Hematopoietic multipotent progenitor cell treated with erythropoietin and hydrocortisone succinate and interleukin-3 and kit ligand, for 4 days (in vitro differentiated cells): Measurements from ENCODE around the gene ACBD4.

ENCODE experiments used
- DNase-seq: peaks from one replicate; pipeline ENCODE4 v3.0.0-alpha.2; 2015

ACBD4 gene

GRCh38 chr17:45135192-45135977 is at the start of gene ACBD4:
TSS of gene ACBD4 (plus strand) at chr17:45135687. CDS start at chr17:45136145, 458 bp downstream.
- peak; percentile 99 for DNase-seq

- DNase-seq, result no peak
Observed at GRCh38 chr17:45086391-45086790, 49.1 kb upstream of the ACBD4 start.

- no peak for DNase-seq
Observed at GRCh38 chr17:45086865-45087503, 48.5 kb upstream of the ACBD4 start.

GRCh38 chr17:45087504-45087975 is 47.9 kb upstream of the ACBD4 start:
- no peak for DNase-seq

- no peak for DNase-seq
Observed at GRCh38 chr17:45087978-45088377, 47.5 kb upstream of the ACBD4 start.

GRCh38 chr17:45088741-45089140 is 46.7 kb upstream of the ACBD4 start:
- no peak for DNase-seq

- DNase-seq, result no peak
Observed at GRCh38 chr17:45090711-45091110, 44.8 kb upstream of the ACBD4 start.

GRCh38 chr17:45091778-45092425 is 43.6 kb upstream of the ACBD4 start:
- DNase-seq, result no peak

GRCh38 chr17:45092911-45093430 is 42.5 kb upstream of the ACBD4 start:
- no peak for DNase-seq

- DNase-seq, result no peak
Observed at GRCh38 chr17:45093444-45094110, 41.9 kb upstream of the ACBD4 start.

- peak; percentile 64 for DNase-seq
Observed at GRCh38 chr17:45096141-45096540, 39.3 kb upstream of the ACBD4 start.

- no peak for DNase-seq
Observed at GRCh38 chr17:45096926-45097325, 38.6 kb upstream of the ACBD4 start.

- DNase-seq, result no peak
Observed at GRCh38 chr17:45098081-45098868, 37.2 kb upstream of the ACBD4 start.

GRCh38 chr17:45098869-45099616 is 36.4 kb upstream of the ACBD4 start:
- peak; percentile 86 for DNase-seq

- DNase-seq, result no peak
Observed at GRCh38 chr17:45101546-45101882, 34.0 kb upstream of the ACBD4 start.

GRCh38 chr17:45101883-45102811 is 33.3 kb upstream of the ACBD4 start:
- DNase-seq, result no peak

- DNase-seq, result no peak
Observed at GRCh38 chr17:45102856-45103255, 32.6 kb upstream of the ACBD4 start.

GRCh38 chr17:45103269-45103795 is 32.2 kb upstream of the ACBD4 start:
- no peak for DNase-seq

- no peak for DNase-seq
Observed at GRCh38 chr17:45104029-45104428, 31.5 kb upstream of the ACBD4 start.

- DNase-seq, result no peak
Observed at GRCh38 chr17:45104497-45104896, 31.0 kb upstream of the ACBD4 start.
